HEK293 (cell line): Measurements from ENCODE around the gene CSNK1G2.
A peak's percentile ranks its signal among the peaks of the same experiment; 100 is the strongest.

ENCODE experiments used
- CTCF ChIA-PET: fragments of 350-600 bp; formaldehyde crosslinking; extraction: SDS; loops from one replicate; lab custom pipeline; 2021; ENCODE audit warnings: antibody characterized with exemption; lab: Yijun Ruan, JAX
- POLR2A ChIA-PET: fragments of 300-600 bp; formaldehyde crosslinking; extraction: SDS; loops from one replicate; lab custom pipeline; 2020; ENCODE audit warnings: antibody characterized with exemption, inconsistent platforms; lab: Yijun Ruan, JAX
- H3K27ac ChIP-seq: fragments of 200-500 bp; sonication (Bioruptor generic); 2 replicates; pipeline ENCODE4 v1.5.1; 2014; ENCODE audit warnings: low read depth, low read length, control low read depth, inconsistent platforms; ENCODE audit errors: extremely low read depth
- H3K36me3 ChIP-seq, 2 experiments: fragments of 200-500 bp in 1 of 2; sonication (Bioruptor generic) in 1 of 2; 1 replicate in 1 of 2; 2 replicates in 1 of 2; pipeline ENCODE4 v1.5.1; 2014 to 2017; ENCODE audit warnings: inconsistent platforms in 2 of 2, low read length in 2 of 2; ENCODE audit not compliant: control insufficient read depth in 2 of 2, insufficient read depth in 1 of 2
- H3K4me1 ChIP-seq: fragments of 200-500 bp; sonication (Bioruptor generic); 2 replicates; pipeline ENCODE4 v1.5.1; 2014; ENCODE audit warnings: mild to moderate bottlenecking, low read length, inconsistent platforms; ENCODE audit not compliant: control insufficient read depth, insufficient read depth
- H3K4me3 ChIP-seq: 2 replicates; pipeline ENCODE4 v1.5.1; 2011; ENCODE audit warnings: low read depth, mild to moderate bottlenecking, control low read depth, low read length, moderate library complexity
- H3K9me3 ChIP-seq: fragments of 200-500 bp; sonication (Bioruptor generic); 2 replicates; pipeline ENCODE4 v1.5.1; 2014; ENCODE audit warnings: low read depth, low read length, inconsistent platforms; ENCODE audit not compliant: control insufficient read depth, insufficient read depth
- BCL11B ChIP-seq: fragments of 450-650 bp; formaldehyde crosslinking; IDR thresholded peaks from 2 replicates; pipeline ENCODE4 v1.5.1; 2016; ENCODE audit warnings: low read depth, missing biosample characterization, missing genetic modification characterization
- BCL6B ChIP-seq: fragments of 450-650 bp; formaldehyde crosslinking; IDR thresholded peaks from 2 replicates; pipeline ENCODE4 v1.5.1; 2017; ENCODE audit warnings: missing biosample characterization, missing genetic modification characterization
- GLIS1 ChIP-seq: fragments of 450-650 bp; formaldehyde crosslinking; IDR thresholded peaks from 2 replicates; pipeline ENCODE4 v1.5.1; 2016; ENCODE audit warnings: missing biosample characterization, missing genetic modification characterization
- HIC1 ChIP-seq: fragments of 450-650 bp; formaldehyde crosslinking; IDR thresholded peaks from 2 replicates; pipeline ENCODE4 v1.5.1; 2016; ENCODE audit warnings: missing biosample characterization, missing genetic modification characterization
- KLF1 ChIP-seq: fragments of 450-650 bp; formaldehyde crosslinking; IDR thresholded peaks from 2 replicates; pipeline ENCODE4 v1.5.1; 2016; ENCODE audit warnings: missing biosample characterization, missing genetic modification characterization
- SCRT2 ChIP-seq: fragments of 450-650 bp; formaldehyde crosslinking; IDR thresholded peaks from 2 replicates; pipeline ENCODE4 v1.5.1; 2016; ENCODE audit warnings: missing biosample characterization, missing genetic modification characterization
- SP2 ChIP-seq: fragments of 450-650 bp; formaldehyde crosslinking; IDR thresholded peaks from 2 replicates; pipeline ENCODE4 v1.5.1; 2016; ENCODE audit warnings: missing biosample characterization, missing genetic modification characterization
- ZBTB21 ChIP-seq: fragments of 450-650 bp; formaldehyde crosslinking; IDR thresholded peaks from 2 replicates; pipeline ENCODE4 v1.5.1; 2017; ENCODE audit warnings: missing biosample characterization, missing genetic modification characterization
- ZBTB48 ChIP-seq: fragments of 450-650 bp; formaldehyde crosslinking; IDR thresholded peaks from 2 replicates; pipeline ENCODE4 v1.5.1; 2016; ENCODE audit warnings: missing biosample characterization, missing genetic modification characterization
- ZBTB8A ChIP-seq: fragments of 450-650 bp; formaldehyde crosslinking; IDR thresholded peaks from 2 replicates; pipeline ENCODE4 v1.5.1; 2016; ENCODE audit warnings: missing biosample characterization, missing genetic modification characterization
- ZFP69B ChIP-seq: fragments of 450-650 bp; formaldehyde crosslinking; IDR thresholded peaks from 2 replicates; pipeline ENCODE4 v1.5.1; 2016; ENCODE audit warnings: missing biosample characterization, missing genetic modification characterization
- ZNF114 ChIP-seq: fragments of 450-650 bp; formaldehyde crosslinking; IDR thresholded peaks from 2 replicates; pipeline ENCODE4 v1.5.0; 2017; ENCODE audit warnings: missing biosample characterization, missing genetic modification characterization
- ZNF175 ChIP-seq: fragments of 450-650 bp; formaldehyde crosslinking; IDR thresholded peaks from 2 replicates; pipeline ENCODE4 v1.5.1; 2016; ENCODE audit warnings: missing biosample characterization, missing genetic modification characterization
- ZNF416 ChIP-seq: fragments of 450-650 bp; formaldehyde crosslinking; IDR thresholded peaks from 2 replicates; pipeline ENCODE4 v1.5.1; 2016; ENCODE audit warnings: missing biosample characterization, missing genetic modification characterization
- ZNF544 ChIP-seq: fragments of 450-650 bp; formaldehyde crosslinking; IDR thresholded peaks from 2 replicates; pipeline ENCODE4 v1.5.0; 2017; ENCODE audit warnings: missing biosample characterization, missing genetic modification characterization
- ZNF600 ChIP-seq: fragments of 450-650 bp; formaldehyde crosslinking; IDR thresholded peaks from 2 replicates; pipeline ENCODE4 v1.5.1; 2016; ENCODE audit warnings: missing biosample characterization, missing genetic modification characterization
- ZNF626 ChIP-seq: fragments of 450-650 bp; sonication (Bioruptor Pico); formaldehyde crosslinking; IDR thresholded peaks from 2 replicates; pipeline ENCODE4 v1.5.1; 2018; ENCODE audit warnings: missing biosample characterization, missing genetic modification characterization, inconsistent platforms
- ZNF692 ChIP-seq: fragments of 450-650 bp; formaldehyde crosslinking; IDR thresholded peaks from 2 replicates; pipeline ENCODE4 v1.5.1; 2016; ENCODE audit warnings: missing biosample characterization, missing genetic modification characterization
- ZNF768 ChIP-seq: fragments of 450-650 bp; formaldehyde crosslinking; IDR thresholded peaks from 2 replicates; pipeline ENCODE4 v1.5.1; 2018; ENCODE audit warnings: missing biosample characterization, mild to moderate bottlenecking, missing genetic modification characterization
- ZNF777 ChIP-seq: fragments of 450-650 bp; formaldehyde crosslinking; IDR thresholded peaks from 2 replicates; pipeline ENCODE4 v1.5.1; 2017; ENCODE audit warnings: missing biosample characterization, missing genetic modification characterization, borderline replicate concordance
- ZSCAN16 ChIP-seq: fragments of 450-650 bp; formaldehyde crosslinking; IDR thresholded peaks from 2 replicates; pipeline ENCODE4 v1.5.1; 2016; ENCODE audit warnings: missing biosample characterization, missing genetic modification characterization
- TF ChIP-seq, protein P1 (sequence below): fragments of 450-650 bp; formaldehyde crosslinking; IDR thresholded peaks from 2 replicates; pipeline ENCODE4 v1.5.1; 2016; ENCODE audit warnings: missing biosample characterization, missing genetic modification characterization
- TF ChIP-seq, protein P2 (sequence below): fragments of 450-650 bp; formaldehyde crosslinking; IDR thresholded peaks from 2 replicates; pipeline ENCODE4 v1.5.1; 2016; ENCODE audit warnings: missing biosample characterization, missing genetic modification characterization

Gene CSNK1G2

DNA sequence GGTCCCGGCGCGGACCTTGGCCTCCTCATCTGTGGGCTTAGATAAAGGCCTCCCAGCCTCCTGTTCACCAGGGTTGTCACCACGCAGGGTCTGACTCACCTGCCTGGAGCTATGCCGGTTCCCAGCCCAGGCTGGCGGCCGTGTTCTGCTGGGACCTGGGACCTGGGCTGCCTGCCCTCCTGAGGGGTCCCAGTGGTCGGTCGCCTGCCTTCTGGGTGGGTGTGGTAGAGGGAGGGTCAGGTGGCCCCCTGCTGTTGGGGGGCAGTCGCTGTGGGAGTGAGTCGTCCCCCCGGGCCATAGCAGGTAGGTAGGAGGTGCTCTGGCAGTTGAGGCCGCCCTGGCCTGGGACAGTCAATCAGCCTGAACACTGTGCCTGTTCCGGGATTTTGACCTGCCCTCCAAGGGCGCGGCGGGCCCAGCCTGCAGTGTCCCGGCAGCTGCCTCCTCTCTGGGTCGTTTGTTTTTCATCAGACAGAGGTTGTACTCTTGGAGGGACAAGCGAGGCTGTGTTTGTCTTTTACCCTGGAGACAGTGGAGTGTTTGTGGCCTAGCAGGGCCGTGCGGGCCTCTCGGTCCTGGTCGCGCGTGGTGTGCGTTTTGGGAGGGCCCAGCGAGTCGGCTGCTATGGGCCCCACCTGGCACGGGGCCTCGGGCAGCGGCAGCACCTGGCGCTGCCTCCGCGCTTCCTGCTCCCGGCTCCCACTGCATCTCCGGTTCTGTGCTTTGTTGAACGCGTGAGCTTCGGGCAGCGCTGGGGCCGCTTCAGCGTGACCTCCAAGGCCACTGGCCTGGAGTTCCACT is 33.2 kb upstream of the CSNK1G2 start:
- Histone ChIP-seq H3K4me1 (peaks cover 12% of the 10 kb centered on the region), H3K9me3 (no peaks in the 10 kb centered on the region), H3K4me3 (no peak overlapping the region), H3K27ac (peak overlapping the region; percentile 3; the same call in 1 of the 2 replicates), H3K36me3 (peaks cover 0 to 32% of the 10 kb centered on the region in 2 experiments; a peak in 2 of 3 replicates)
- TF ChIP-seq ZFP69B (tag by site-specific recombination) (peak; percentile 41; the same call in 1 of the 2 replicates), KLF1 (0 out of 2 replicates have a peak, but pooled peaks have one; percentile 33), ZNF416 (tag by site-specific recombination) (no peak), BCL11B (tag by site-specific recombination) (no peak), ZBTB48 (tag by site-specific recombination) (no peak), HIC1 (tag by site-specific recombination) (0 out of 2 replicates have a peak, but pooled peaks have one; percentile 16), SP2 (tag by site-specific recombination) (peak; percentile 13; the same call in 1 of the 2 replicates), ZBTB21 (no peak), ZNF600 (tag by site-specific recombination) (peak; percentile 61; the same call in 1 of the 2 replicates), ZNF692 (peak; percentile 50; the same call in 1 of the 2 replicates), ZBTB8A (tag by site-specific recombination) (0 out of 2 replicates have a peak, but pooled peaks have one; percentile 40)
- ChIA-PET CTCF (no interaction called here), POLR2A (interaction anchor here (0.5 to 1.0 kb wide), 2 partner anchors 10 to 103 kb away, joined by 3 to 8 read pairs; no protein-coding TSS in a partner anchor)

DNA sequence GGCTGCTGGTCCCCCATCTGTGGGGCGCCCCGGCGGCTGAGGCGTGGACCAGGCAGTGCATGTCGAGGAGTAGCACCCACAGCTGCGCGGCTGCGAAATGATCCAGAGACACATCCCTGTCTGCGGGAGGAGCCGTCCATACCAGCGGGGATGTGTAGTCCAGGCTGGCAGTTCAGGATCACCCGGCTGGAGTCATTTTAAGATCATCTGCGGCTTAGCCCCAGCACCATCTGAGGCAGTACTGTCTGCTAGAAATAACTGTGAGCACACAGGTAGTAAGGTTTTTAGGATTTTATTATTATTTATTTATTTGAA is 32.7 kb upstream of the CSNK1G2 start:
- H3K9me3 ChIP-seq = no peaks in the 10 kb centered on the region

More for the DNA sequence above, 32.7 kb upstream of the CSNK1G2 start:
- peaks cover 12% of the 10 kb centered on the region for H3K4me1 ChIP-seq
- H3K36me3 ChIP-seq = peaks cover 0 to 37% of the 10 kb centered on the region in 2 experiments; a peak in 2 of 3 replicates
- POLR2A ChIA-PET = no interaction called here
- no peak overlapping the region for H3K27ac ChIP-seq
- CTCF ChIA-PET = interaction anchor here (0.6 kb wide), 1 partner anchor 111 kb away, joined by 5 read pairs; no protein-coding TSS in a partner anchor
- H3K4me3 ChIP-seq = no peak overlapping the region
- no peak for TF ChIP-seq BCL6B
- TF ChIP-seq ZNF777 = no peak
- TF ChIP-seq GLIS1 (tag by site-specific recombination) = no peak
- no peak for TF ChIP-seq ZNF768 (tag by site-specific recombination)
- no peak for TF ChIP-seq ZNF544 (tag by site-specific recombination)
- TF ChIP-seq ZNF626 = no peak
- no peak for TF ChIP-seq ZNF175 (tag by site-specific recombination)
- TF ChIP-seq SCRT2 (tag by site-specific recombination) = no peak
- TF ChIP-seq ZSCAN16 (tag by site-specific recombination) = no peak
- no peak for TF ChIP-seq ZNF114 (tag by site-specific recombination)
- TF ChIP-seq, protein P1, sequence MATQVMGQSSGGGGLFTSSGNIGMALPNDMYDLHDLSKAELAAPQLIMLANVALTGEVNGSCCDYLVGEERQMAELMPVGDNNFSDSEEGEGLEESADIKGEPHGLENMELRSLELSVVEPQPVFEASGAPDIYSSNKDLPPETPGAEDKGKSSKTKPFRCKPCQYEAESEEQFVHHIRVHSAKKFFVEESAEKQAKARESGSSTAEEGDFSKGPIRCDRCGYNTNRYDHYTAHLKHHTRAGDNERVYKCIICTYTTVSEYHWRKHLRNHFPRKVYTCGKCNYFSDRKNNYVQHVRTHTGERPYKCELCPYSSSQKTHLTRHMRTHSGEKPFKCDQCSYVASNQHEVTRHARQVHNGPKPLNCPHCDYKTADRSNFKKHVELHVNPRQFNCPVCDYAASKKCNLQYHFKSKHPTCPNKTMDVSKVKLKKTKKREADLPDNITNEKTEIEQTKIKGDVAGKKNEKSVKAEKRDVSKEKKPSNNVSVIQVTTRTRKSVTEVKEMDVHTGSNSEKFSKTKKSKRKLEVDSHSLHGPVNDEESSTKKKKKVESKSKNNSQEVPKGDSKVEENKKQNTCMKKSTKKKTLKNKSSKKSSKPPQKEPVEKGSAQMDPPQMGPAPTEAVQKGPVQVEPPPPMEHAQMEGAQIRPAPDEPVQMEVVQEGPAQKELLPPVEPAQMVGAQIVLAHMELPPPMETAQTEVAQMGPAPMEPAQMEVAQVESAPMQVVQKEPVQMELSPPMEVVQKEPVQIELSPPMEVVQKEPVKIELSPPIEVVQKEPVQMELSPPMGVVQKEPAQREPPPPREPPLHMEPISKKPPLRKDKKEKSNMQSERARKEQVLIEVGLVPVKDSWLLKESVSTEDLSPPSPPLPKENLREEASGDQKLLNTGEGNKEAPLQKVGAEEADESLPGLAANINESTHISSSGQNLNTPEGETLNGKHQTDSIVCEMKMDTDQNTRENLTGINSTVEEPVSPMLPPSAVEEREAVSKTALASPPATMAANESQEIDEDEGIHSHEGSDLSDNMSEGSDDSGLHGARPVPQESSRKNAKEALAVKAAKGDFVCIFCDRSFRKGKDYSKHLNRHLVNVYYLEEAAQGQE (tag by site-specific recombination) = no peak
- TF ChIP-seq, protein P2, sequence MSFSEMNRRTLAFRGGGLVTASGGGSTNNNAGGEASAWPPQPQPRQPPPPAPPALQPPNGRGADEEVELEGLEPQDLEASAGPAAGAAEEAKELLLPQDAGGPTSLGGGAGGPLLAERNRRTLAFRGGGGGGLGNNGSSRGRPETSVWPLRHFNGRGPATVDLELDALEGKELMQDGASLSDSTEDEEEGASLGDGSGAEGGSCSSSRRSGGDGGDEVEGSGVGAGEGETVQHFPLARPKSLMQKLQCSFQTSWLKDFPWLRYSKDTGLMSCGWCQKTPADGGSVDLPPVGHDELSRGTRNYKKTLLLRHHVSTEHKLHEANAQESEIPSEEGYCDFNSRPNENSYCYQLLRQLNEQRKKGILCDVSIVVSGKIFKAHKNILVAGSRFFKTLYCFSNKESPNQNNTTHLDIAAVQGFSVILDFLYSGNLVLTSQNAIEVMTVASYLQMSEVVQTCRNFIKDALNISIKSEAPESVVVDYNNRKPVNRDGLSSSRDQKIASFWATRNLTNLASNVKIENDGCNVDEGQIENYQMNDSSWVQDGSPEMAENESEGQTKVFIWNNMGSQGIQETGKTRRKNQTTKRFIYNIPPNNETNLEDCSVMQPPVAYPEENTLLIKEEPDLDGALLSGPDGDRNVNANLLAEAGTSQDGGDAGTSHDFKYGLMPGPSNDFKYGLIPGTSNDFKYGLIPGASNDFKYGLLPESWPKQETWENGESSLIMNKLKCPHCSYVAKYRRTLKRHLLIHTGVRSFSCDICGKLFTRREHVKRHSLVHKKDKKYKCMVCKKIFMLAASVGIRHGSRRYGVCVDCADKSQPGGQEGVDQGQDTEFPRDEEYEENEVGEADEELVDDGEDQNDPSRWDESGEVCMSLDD (tag by site-specific recombination) = no peak
